GM21423 (cell line): ENCODE measurements around the gene GRAMD1C.
"Not testable (repeated sequence)": the region's sequence is repeated elsewhere in the genome, so short reads cannot be mapped to it uniquely, and the experiment has no call there.

Source experiments
- ATAC-seq: cut with Tn5 transposase; IDR thresholded peaks from one replicate; pipeline ENCODE4 v1.9.1; 2021; ENCODE audit warnings: mild to moderate bottlenecking, moderate library complexity; ENCODE audit not compliant: unreplicated experiment

GRAMD1C gene

GRCh38 chr3:113849841-113850240 lies 11.3 kb downstream of the GRAMD1C start:
- ATAC-seq = not testable (repeated sequence)

DNA sequence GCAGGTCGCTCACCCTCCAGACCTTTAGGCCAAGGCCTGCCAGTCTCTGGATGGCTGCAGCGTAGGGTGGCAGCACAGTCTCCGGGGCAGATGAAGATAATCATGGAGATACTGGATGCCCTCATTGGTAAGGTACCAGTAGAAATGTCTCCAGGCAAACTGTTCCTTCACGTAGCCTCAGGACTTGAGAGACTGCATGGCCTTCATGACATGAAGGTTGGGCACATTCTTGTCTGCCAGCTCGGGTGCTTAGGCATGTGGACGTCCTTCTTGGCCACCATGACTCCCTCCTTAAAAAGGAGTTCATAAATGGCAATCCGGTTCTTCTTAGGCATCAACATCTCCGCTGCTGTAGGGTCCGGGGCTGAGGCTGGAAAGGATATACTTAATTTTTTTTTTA lies 11.8 kb downstream of the GRAMD1C start:
- ATAC-seq = not testable (repeated sequence)

DNA sequence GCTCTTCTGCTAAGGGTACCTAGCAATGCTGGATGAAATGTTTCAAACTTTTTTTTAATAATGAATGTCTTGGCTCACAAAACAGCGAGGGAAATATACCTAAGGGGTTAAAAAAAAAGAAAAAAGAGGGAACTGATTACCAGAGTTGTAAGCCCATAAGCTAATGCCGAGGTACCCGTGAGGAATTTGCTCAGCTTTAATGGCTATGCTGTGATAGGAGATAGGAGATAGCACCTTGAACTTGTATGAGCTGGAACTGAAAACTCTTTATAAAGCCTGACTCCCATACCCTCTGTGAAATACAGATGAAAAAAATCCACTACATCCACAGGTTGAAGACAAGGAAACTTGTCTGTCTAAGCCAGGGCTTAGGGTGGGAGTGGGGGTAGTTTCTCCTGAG lies 13.9 kb downstream of the GRAMD1C start:
- no peak for ATAC-seq

DNA sequence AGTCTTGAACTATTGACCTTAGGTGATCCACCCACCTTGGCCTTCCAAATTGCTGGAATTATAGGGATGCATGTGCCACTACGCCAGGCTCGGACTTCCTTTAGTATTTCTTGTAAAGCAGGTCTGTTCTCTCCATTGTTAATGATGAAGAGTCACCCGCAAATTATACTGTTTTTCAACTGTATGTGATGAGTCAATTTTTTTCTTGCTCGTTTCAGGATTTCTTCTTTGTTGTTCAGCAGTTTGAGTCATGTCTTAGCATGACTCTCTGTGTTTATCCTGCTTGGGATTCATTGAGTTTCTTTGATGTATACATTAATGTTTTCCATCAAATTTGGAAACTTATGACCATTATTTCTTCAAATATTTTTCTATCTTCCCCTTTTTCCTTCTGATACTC lies 28.9 kb downstream of the GRAMD1C start:
- ATAC-seq = no peak

- no peak for ATAC-seq
Measured at GRCh38 chr3:113873293-113873692, 34.7 kb downstream of the GRAMD1C start.

GRCh38 chr3:113873814-113874526 lies 35.4 kb downstream of the GRAMD1C start:
- no peak for ATAC-seq

DNA sequence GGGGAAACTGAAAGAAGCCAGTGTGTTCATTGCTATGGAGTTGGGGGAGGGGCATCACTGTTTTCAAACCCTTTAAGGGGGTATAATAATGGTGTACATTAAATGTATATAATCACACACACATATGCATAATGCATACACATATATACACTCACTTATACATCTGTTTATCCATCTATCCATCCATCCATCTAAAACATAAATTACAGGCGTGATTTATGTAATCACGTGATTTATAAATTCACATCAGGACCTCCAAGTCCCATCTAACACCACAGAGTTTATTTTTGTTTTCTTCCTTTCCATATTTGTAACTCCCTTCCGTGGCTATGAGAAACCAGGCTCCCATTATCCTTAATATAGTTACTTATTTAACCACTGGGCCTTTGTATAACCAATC lies 39.8 kb downstream of the GRAMD1C start:
- ATAC-seq = no peak

GRCh38 chr3:113885050-113885449 lies 46.5 kb downstream of the GRAMD1C start:
- ATAC-seq = no peak

GRCh38 chr3:113890256-113890900 lies 51.8 kb downstream of the GRAMD1C start:
- no peak for ATAC-seq

DNA sequence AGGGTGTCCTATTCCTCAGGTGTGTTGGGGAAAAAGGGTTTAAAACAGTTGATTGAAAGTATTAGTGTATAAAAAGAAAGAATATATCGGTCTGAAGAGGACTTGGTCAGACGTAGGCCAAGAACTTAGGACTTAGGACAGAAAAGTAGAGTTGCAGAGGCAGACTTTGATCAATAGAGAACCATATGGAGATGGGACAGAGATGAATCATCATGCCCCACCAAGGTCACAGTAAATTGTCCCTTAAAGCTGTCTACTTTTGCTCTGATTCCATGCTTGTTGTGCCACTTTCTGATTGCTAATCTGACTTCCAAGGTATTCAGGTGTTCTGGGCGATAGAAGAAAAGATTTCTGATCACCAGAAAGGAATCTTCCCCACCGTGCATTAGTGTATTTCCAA lies 56.3 kb downstream of the GRAMD1C start:
- no peak for ATAC-seq

GRCh38 chr3:113895964-113896363 lies 57.4 kb downstream of the GRAMD1C start:
- ATAC-seq = no peak

DNA sequence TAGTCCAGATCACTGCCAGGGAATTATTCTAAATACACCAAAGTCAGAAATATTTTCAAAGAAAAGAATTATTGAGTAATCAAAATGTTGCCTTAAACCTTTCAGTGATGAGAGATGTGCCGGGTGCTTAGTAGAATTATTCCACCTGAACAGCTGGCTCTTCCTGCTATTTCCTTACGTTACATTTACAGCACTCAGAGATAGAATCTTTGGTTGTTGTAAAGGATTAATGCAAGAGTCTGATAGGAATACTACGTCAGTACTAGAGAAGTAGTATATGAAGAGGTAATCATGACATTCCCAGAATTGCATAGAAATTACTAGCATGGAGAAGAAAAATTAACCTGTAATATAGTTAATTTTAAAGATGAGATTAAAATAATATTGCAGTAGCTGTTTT lies 58.3 kb downstream of the GRAMD1C start:
- no peak for ATAC-seq

DNA sequence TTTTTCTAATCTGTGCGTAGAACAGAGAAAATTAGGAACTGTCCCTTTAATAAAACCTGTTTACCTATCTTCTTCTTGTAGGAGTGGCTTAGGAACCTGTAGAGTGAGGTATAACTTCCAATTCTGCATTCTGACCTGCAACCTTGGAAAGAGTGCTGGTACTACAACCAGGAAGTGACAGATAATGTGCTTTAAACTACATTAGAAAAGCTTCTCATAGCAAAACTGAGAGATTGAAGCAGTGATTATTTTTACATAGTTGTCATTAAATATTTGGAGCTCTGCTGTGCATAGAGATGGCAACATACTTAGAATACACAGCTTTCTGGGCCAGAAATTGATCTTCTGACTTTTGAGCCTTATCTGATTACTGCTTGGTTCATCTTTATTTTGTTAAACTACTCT lies 58.8 kb downstream of the GRAMD1C start:
- ATAC-seq = no peak

GRCh38 chr3:113898892-113899291 lies 60.3 kb downstream of the GRAMD1C start:
- no peak for ATAC-seq

GRCh38 chr3:113906568-113907140 lies 68.1 kb downstream of the GRAMD1C start:
- ATAC-seq = no peak

DNA sequence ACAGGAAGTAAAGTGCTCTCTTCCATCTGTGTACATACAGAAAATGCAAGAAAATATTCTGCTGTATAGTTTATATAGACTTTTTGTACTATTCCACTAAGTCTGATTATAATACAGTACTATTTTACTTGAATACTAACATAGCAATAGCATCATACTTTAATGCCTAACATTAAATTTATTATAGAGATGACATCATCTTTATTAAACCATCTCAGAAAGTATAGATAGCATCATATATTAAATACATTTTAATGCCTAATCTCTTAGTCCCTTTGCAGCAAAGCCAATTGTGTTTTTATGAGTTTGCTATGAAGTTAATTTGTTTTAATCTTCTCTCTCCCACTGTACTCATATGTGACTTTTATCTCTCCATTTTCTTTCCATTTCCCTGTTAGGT lies 69.5 kb downstream of the GRAMD1C start:
- no peak for ATAC-seq

DNA sequence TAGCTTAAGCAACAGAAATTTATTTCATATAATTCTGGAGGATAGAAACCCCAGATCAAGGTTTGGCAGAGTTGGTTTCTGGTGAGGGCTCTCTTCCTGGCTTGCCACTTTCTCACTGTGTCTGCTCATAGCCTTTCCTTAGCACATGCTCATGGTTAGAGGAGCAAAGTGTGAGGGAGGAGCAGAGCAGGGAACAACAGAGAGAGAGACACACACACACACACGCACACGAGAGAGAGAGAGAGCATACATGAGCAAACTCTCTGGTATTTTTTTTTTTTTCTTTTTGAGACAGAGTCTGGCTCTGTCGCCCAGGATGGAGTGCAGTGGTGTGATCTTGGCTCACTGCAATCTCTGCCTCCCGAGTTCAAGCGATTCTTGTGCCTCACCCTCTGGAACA lies 72.4 kb downstream of the GRAMD1C start:
- no peak for ATAC-seq

GRCh38 chr3:113912552-113913236 lies 74.1 kb downstream of the GRAMD1C start:
- ATAC-seq = peak; percentile 94

DNA sequence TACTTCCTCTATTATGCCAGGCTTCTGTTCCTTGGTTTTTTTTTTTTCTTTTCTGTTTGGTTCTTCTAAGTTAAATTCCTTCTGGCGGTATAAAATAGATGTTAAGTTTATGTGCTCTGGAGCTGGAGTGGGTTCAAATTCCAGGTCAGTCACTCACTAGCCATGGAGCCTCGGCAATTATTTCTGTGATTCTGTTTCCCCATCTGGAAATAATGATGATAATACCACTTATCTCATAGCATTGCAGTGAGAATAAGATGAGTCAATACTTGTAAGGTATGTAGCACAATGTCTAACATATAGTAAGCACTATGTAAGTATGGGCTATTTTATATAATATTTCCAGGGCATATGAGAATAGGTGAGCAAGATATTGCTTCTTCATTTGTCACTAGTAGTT lies 76.1 kb downstream of the GRAMD1C start:
- ATAC-seq = no peak

GRCh38 chr3:113927556-113927955 lies 89.0 kb downstream of the GRAMD1C start:
- no peak for ATAC-seq

- no peak for ATAC-seq
Measured at GRCh38 chr3:113946831-113947230, 108.2 kb downstream of the GRAMD1C start.
